HL-60 (cell line): Measurements from ENCODE around the gene STXBP5L.

Source experiments
- CTCF ChIP-seq: IDR thresholded peaks from one replicate; pipeline ENCODE4 v1.5.1; 2011; ENCODE audit warnings: low read length, control low read depth, inconsistent platforms; ENCODE audit not compliant: insufficient read depth
- GABPA ChIP-seq: IDR thresholded peaks from 2 replicates; pipeline ENCODE4 v1.6.1; 2012; ENCODE audit warnings: low read depth
- POLR2AphosphoS5 ChIP-seq: IDR thresholded peaks from 2 replicates; pipeline ENCODE4 v1.6.1; 2012; ENCODE audit warnings: low read depth
- SPI1 ChIP-seq: IDR thresholded peaks from 2 replicates; pipeline ENCODE4 v1.6.1; 2012; ENCODE audit warnings: low read depth, mild to moderate bottlenecking, borderline replicate concordance

GRCh38 chr3:121430664-121431215, 522.7 kb downstream of the STXBP5L start:
- TF ChIP-seq CTCF (no peak), POLR2AphosphoS5 (no peak), GABPA (no peak), SPI1 (no peak)
